Mesenchymal stem cell (in vitro differentiated cells and primary cell): ENCODE data around the gene COQ8B.

ENCODE experiments used
- DNase-seq: peaks from one replicate; pipeline ENCODE4 v3.0.0-alpha.2; 2013
- H2AFZ ChIP-seq: one replicate; pipeline ENCODE4 v1.6.1; 2013; ENCODE audit warnings: low read depth, mild to moderate bottlenecking, control low read depth, inconsistent platforms, low read length, moderate library complexity
- H2AK5ac ChIP-seq: 2 replicates; pipeline ENCODE4 v1.6.1; 2013; ENCODE audit warnings: low read length, moderate library complexity, mild to moderate bottlenecking, inconsistent platforms; ENCODE audit not compliant: severe bottlenecking
- H2BK120ac ChIP-seq: one replicate; pipeline ENCODE4 v1.6.1; 2013; ENCODE audit warnings: low read depth, mild to moderate bottlenecking, inconsistent platforms, low read length, moderate library complexity
- H2BK12ac ChIP-seq, 2 experiments: one replicate each; pipeline ENCODE4 v1.6.1; 2013; ENCODE audit warnings: inconsistent platforms in 2 of 2, low read length in 2 of 2, mild to moderate bottlenecking in 2 of 2, moderate library complexity in 2 of 2, control low read depth in 1 of 2
- H2BK15ac ChIP-seq: one replicate; pipeline ENCODE4 v1.6.1; 2013; ENCODE audit warnings: mild to moderate bottlenecking, low read depth, inconsistent platforms; ENCODE audit not compliant: poor library complexity, severe bottlenecking
- H2BK5ac ChIP-seq: 2 replicates; pipeline ENCODE4 v1.6.1; 2013; ENCODE audit warnings: low read depth, mild to moderate bottlenecking, low read length, control low read depth, inconsistent platforms; ENCODE audit not compliant: poor library complexity, severe bottlenecking
- H3K14ac ChIP-seq, 2 experiments: one replicate each; pipeline ENCODE4 v1.6.1; 2013; ENCODE audit warnings: inconsistent platforms in 2 of 2, low read length in 2 of 2, control low read depth in 1 of 2, mild to moderate bottlenecking in 1 of 2, moderate library complexity in 1 of 2
- H3K18ac ChIP-seq, 2 experiments: one replicate each; pipeline ENCODE4 v1.6.1; 2013; ENCODE audit warnings: inconsistent platforms in 2 of 2, low read length in 2 of 2, control low read depth in 1 of 2, low read depth in 1 of 2, mild to moderate bottlenecking in 1 of 2
- H3K23ac ChIP-seq, 2 experiments: one replicate each; pipeline ENCODE4 v1.6.1; 2013; ENCODE audit warnings: inconsistent platforms in 2 of 2, low read length in 2 of 2, mild to moderate bottlenecking in 2 of 2, moderate library complexity in 2 of 2, control low read depth in 1 of 2
- H3K27ac ChIP-seq: 2 replicates; pipeline ENCODE4 v1.5.1; 2013; ENCODE audit warnings: mild to moderate bottlenecking, moderate library complexity, low read length, control low read depth, inconsistent platforms; ENCODE audit not compliant: poor library complexity, severe bottlenecking
- H3K27me3 ChIP-seq, 2 experiments: 2 replicates each; pipeline versions ENCODE4 v1.6.1 to v1.7.0; 2013; ENCODE audit warnings: low read length in 2 of 2, mild to moderate bottlenecking in 2 of 2, moderate library complexity in 2 of 2, control low read depth in 1 of 2, inconsistent platforms in 1 of 2; ENCODE audit not compliant: control insufficient read depth in 1 of 2, insufficient read depth in 1 of 2
- H3K36me3 ChIP-seq, 2 experiments: 2 replicates each; pipeline versions ENCODE4 v1.6.1 to v1.7.0; 2013; ENCODE audit warnings: low read length in 2 of 2, control low read depth in 1 of 2, inconsistent platforms in 1 of 2, low read depth in 1 of 2, mild to moderate bottlenecking in 1 of 2; ENCODE audit not compliant: insufficient read depth in 2 of 2, control insufficient read depth in 1 of 2
- H3K4ac ChIP-seq, 2 experiments: one replicate each; pipeline ENCODE4 v1.6.1; 2013; ENCODE audit warnings: inconsistent platforms in 2 of 2, low read length in 2 of 2, mild to moderate bottlenecking in 2 of 2, moderate library complexity in 2 of 2, control low read depth in 1 of 2, low read depth in 1 of 2
- H3K4me1 ChIP-seq: 2 replicates; pipeline ENCODE4 v1.6.1; 2013; ENCODE audit warnings: low read depth, low read length, control low read depth; ENCODE audit not compliant: control insufficient read depth, insufficient read depth
- H3K4me2 ChIP-seq: 2 replicates; pipeline ENCODE4 v1.6.1; 2013; ENCODE audit warnings: low read length, mild to moderate bottlenecking, inconsistent platforms; ENCODE audit not compliant: poor library complexity, severe bottlenecking
- H3K4me3 ChIP-seq, 2 experiments: 2 replicates each; pipeline versions ENCODE4 v1.5.1 to v1.7.0; 2013; ENCODE audit warnings: low read length in 2 of 2, mild to moderate bottlenecking in 2 of 2, control low read depth in 1 of 2, low read depth in 1 of 2; ENCODE audit not compliant: insufficient read depth in 1 of 2
- H3K79me1 ChIP-seq: replicated peaks from 2 replicates; pipeline ENCODE4 v1.6.1; 2013; ENCODE audit warnings: mild to moderate bottlenecking, control low read depth, low read length, inconsistent platforms; ENCODE audit not compliant: poor library complexity, severe bottlenecking
- H3K9ac ChIP-seq: 2 replicates; pipeline ENCODE4 v1.7.0; 2013; ENCODE audit warnings: mild to moderate bottlenecking, low read length, moderate library complexity
- H3K9me3 ChIP-seq: 2 replicates; pipeline ENCODE4 v1.7.0; 2013; ENCODE audit warnings: mild to moderate bottlenecking, low read length; ENCODE audit not compliant: control insufficient read depth
- H4K8ac ChIP-seq: one replicate; pipeline ENCODE4 v1.6.1; 2013; ENCODE audit warnings: inconsistent platforms, mild to moderate bottlenecking, low read length, moderate library complexity
- H4K91ac ChIP-seq: one replicate; pipeline ENCODE4 v1.6.1; 2013; ENCODE audit warnings: mild to moderate bottlenecking, low read length, inconsistent platforms
- WGBS: methylation state at CpG from one replicate; pipeline ENCODE4 v1.1.7; 2013; ENCODE audit warnings: mixed read lengths; 5-methylcytosine and 5-hydroxymethylcytosine counted together

COQ8B gene

GRCh38 chr19:40704491-40705361 lies 12.0 kb downstream of the COQ8B start:
- Histone ChIP-seq H4K8ac (no peak overlapping the region), H3K9ac (no peak overlapping the region), H3K4me2 (no peak overlapping the region), H3K14ac (no peak overlapping the region), H4K91ac (no peak overlapping the region), H3K27me3 (no peaks in the 10 kb centered on the region), H3K4me1 (peaks cover 7% of the 10 kb centered on the region), H3K4me3 (no peak overlapping the region), H3K9me3 (no peaks in the 10 kb centered on the region), H2AFZ (no peak overlapping the region), H2BK5ac (no peak overlapping the region), H3K27ac (no peak overlapping the region), H3K18ac (no peak overlapping the region), H3K4ac (no peak overlapping the region), H3K23ac (no peak overlapping the region), H3K36me3 (peaks cover 65 to 79% of the 10 kb centered on the region in 2 experiments), H3K79me1 (peaks cover 15% of the 10 kb centered on the region), H2BK15ac (no peak overlapping the region), H2BK12ac (no peak overlapping the region), H2BK120ac (no peak overlapping the region), H2AK5ac (no peak overlapping the region)
- no peak for DNase-seq
- WGBS = 98% methylated on average over 17 of the region's 18 CpGs

GRCh38 chr19:40703029-40703755 lies 13.5 kb downstream of the COQ8B start:
- Histone ChIP-seq H3K9ac (no peak overlapping the region), H3K27ac (no peak overlapping the region), H3K9me3 (no peaks in the 10 kb centered on the region), H3K4me3 (no peak overlapping the region), H2BK12ac (no peak overlapping the region), H3K14ac (no peak overlapping the region), H3K79me1 (peaks cover 15% of the 10 kb centered on the region), H4K91ac (no peak overlapping the region), H3K23ac (no peak overlapping the region), H2AFZ (no peak overlapping the region), H4K8ac (peak overlapping the region; percentile 72), H3K4me2 (no peak overlapping the region), H2AK5ac (no peak overlapping the region), H3K27me3 (no peaks in the 10 kb centered on the region), H3K36me3 (peaks cover 69 to 76% of the 10 kb centered on the region in 2 experiments), H2BK15ac (no peak overlapping the region), H3K18ac (no peak overlapping the region), H3K4ac (no peak overlapping the region), H2BK120ac (no peak overlapping the region), H3K4me1 (peaks cover 7% of the 10 kb centered on the region), H2BK5ac (no peak overlapping the region)
- no peak for DNase-seq
- 92% methylated on average over 18 of the region's 24 CpGs for WGBS

- peak overlapping the region; percentile 63 for H4K8ac ChIP-seq
- H3K9me3 ChIP-seq = no peaks in the 10 kb centered on the region
- DNase-seq = peak; percentile 28
- H3K14ac ChIP-seq = no peak overlapping the region
- H2AK5ac ChIP-seq = no peak overlapping the region
- H2BK5ac ChIP-seq = no peak overlapping the region
- peak overlapping the region; percentile 46 for H2BK15ac ChIP-seq
- H2BK120ac ChIP-seq = no peak overlapping the region
- H3K23ac ChIP-seq = no peak overlapping the region
- WGBS = 73% methylated on average over 18 of the region's 18 CpGs
- no peak overlapping the region for H3K18ac ChIP-seq
- peak overlapping the region in 1 of 2 experiments; percentile 70 for H3K4ac ChIP-seq
- H3K4me1 ChIP-seq = peaks cover 7% of the 10 kb centered on the region
- peaks cover 15% of the 10 kb centered on the region for H3K79me1 ChIP-seq
- H3K27me3 ChIP-seq = no peaks in the 10 kb centered on the region
- no peak overlapping the region for H3K27ac ChIP-seq
- H3K9ac ChIP-seq = no peak overlapping the region
- H2BK12ac ChIP-seq = no peak overlapping the region
- H3K4me2 ChIP-seq = no peak overlapping the region
- peaks cover 62 to 74% of the 10 kb centered on the region in 2 experiments for H3K36me3 ChIP-seq
- peak overlapping the region; percentile 21 for H4K91ac ChIP-seq
- H2AFZ ChIP-seq = no peak overlapping the region
- no peak overlapping the region for H3K4me3 ChIP-seq
Measured at GRCh38 chr19:40702337-40703012, 14.2 kb downstream of the COQ8B start.

GRCh38 chr19:40701758-40702157 lies 14.9 kb downstream of the COQ8B start:
- Histone ChIP-seq H3K18ac (no peak overlapping the region), H3K27me3 (no peaks in the 10 kb centered on the region), H2BK15ac (no peak overlapping the region), H3K4me1 (peaks cover 7% of the 10 kb centered on the region), H3K79me1 (peaks cover 15% of the 10 kb centered on the region), H3K9ac (no peak overlapping the region), H2BK5ac (no peak overlapping the region), H3K14ac (no peak overlapping the region), H4K91ac (no peak overlapping the region), H3K27ac (no peak overlapping the region), H3K36me3 (peaks cover 59 to 77% of the 10 kb centered on the region in 2 experiments), H2AFZ (no peak overlapping the region), H3K4ac (no peak overlapping the region), H3K9me3 (no peaks in the 10 kb centered on the region), H3K23ac (no peak overlapping the region), H2BK120ac (no peak overlapping the region), H3K4me2 (no peak overlapping the region), H2AK5ac (no peak overlapping the region), H3K4me3 (no peak overlapping the region), H4K8ac (no peak overlapping the region), H2BK12ac (no peak overlapping the region)
- 97% methylated on average over 5 of the region's 6 CpGs for WGBS
- DNase-seq = no peak
